ENCODE data around the gene MXD3.
"Not testable (repeated sequence)": the region's sequence is repeated elsewhere in the genome, so short reads cannot be mapped to it uniquely, and the experiment has no call there.

The MXD3 gene, protein sequence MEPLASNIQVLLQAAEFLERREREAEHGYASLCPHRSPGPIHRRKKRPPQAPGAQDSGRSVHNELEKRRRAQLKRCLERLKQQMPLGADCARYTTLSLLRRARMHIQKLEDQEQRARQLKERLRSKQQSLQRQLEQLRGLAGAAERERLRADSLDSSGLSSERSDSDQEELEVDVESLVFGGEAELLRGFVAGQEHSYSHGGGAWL

GRCh38 chr5:177311723-177312648 lies at the start of gene MXD3:
MXD3 (minus strand) TSS chr5:177311898; CDS start chr5:177311830, 68 bp downstream.
- peaks cover 4% of the 10 kb centered on the region for H3K4me1 ChIP-seq (ENCODE audit: control insufficient read depth, low read depth, low read length)
- no peak within 1 kb of the TSS for H3K27ac ChIP-seq (ENCODE audit: low read length)
- peak within 1 kb of the TSS; percentile 82 for H3K4me3 ChIP-seq (ENCODE audit: low read length)
- peak within 1 kb of the TSS; percentile 86 for H3K9ac ChIP-seq (ENCODE audit: low read length)
- no peaks in the 10 kb centered on the region for H3K9me3 ChIP-seq (ENCODE audit: control insufficient read depth, low read depth, low read length)
- H3K36me3 ChIP-seq (ENCODE audit: control insufficient read depth, low read depth, low read length), result peaks cover under 1% of the 10 kb centered on the region
- H3K27me3 ChIP-seq (ENCODE audit: control insufficient read depth, insufficient read depth, low read length), result no peaks in the 10 kb centered on the region

DNA sequence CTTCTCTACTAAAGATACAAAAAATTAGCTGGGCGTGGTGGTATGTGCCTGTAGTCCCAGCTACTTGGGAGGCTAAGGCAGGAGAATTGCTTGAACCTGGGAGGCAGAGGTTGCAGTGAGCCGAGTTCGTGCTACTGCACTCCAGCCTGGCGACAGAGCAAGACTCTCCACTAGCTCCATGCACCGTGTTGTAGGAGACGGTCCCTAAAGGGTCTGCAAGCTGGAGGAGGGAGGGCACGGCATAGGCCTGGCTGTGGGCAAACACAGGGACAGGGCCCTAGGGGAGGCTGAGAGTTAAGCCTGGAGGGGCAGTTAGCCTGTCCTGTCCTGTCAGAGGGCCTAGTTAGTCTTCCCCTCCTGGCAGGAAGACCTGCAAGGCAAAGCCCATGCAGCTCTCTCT lies 49.0 kb upstream of the MXD3 start:
- H3K4me3 ChIP-seq (ENCODE audit: low read length); H3K27ac ChIP-seq (ENCODE audit: low read length); H3K36me3 ChIP-seq (ENCODE audit: control insufficient read depth, low read depth, low read length); H3K27me3 ChIP-seq (ENCODE audit: control insufficient read depth, insufficient read depth, low read length); H3K9ac ChIP-seq (ENCODE audit: low read length); H3K9me3 ChIP-seq (ENCODE audit: control insufficient read depth, low read depth, low read length): not testable (repeated sequence)
- peaks cover 17% of the 10 kb centered on the region for H3K4me1 ChIP-seq (ENCODE audit: control insufficient read depth, low read depth, low read length)

GRCh38 chr5:177359860-177360259 lies 48.2 kb upstream of the MXD3 start:
- Histone ChIP-seq H3K36me3 (ENCODE audit: control insufficient read depth, low read depth, low read length) (no peaks in the 10 kb centered on the region), H3K27me3 (ENCODE audit: control insufficient read depth, insufficient read depth, low read length) (peaks cover 6% of the 10 kb centered on the region), H3K4me1 (ENCODE audit: control insufficient read depth, low read depth, low read length) (peaks cover 13% of the 10 kb centered on the region), H3K27ac (ENCODE audit: low read length) (no peak overlapping the region), H3K9ac (ENCODE audit: low read length) (no peak overlapping the region), H3K4me3 (ENCODE audit: low read length) (no peak overlapping the region), H3K9me3 (ENCODE audit: control insufficient read depth, low read depth, low read length) (no peaks in the 10 kb centered on the region)

- Histone ChIP-seq H3K9me3 (ENCODE audit: control insufficient read depth, low read depth, low read length) (no peaks in the 10 kb centered on the region), H3K36me3 (ENCODE audit: control insufficient read depth, low read depth, low read length) (no peaks in the 10 kb centered on the region), H3K27me3 (ENCODE audit: control insufficient read depth, insufficient read depth, low read length) (peaks cover 6% of the 10 kb centered on the region), H3K4me3 (ENCODE audit: low read length) (no peak overlapping the region), H3K9ac (ENCODE audit: low read length) (no peak overlapping the region), H3K27ac (ENCODE audit: low read length) (no peak overlapping the region), H3K4me1 (ENCODE audit: control insufficient read depth, low read depth, low read length) (peaks cover 13% of the 10 kb centered on the region)
These were observed 47.8 kb upstream of the MXD3 start for GRCh38 chr5:177359451-177359851.

DNA sequence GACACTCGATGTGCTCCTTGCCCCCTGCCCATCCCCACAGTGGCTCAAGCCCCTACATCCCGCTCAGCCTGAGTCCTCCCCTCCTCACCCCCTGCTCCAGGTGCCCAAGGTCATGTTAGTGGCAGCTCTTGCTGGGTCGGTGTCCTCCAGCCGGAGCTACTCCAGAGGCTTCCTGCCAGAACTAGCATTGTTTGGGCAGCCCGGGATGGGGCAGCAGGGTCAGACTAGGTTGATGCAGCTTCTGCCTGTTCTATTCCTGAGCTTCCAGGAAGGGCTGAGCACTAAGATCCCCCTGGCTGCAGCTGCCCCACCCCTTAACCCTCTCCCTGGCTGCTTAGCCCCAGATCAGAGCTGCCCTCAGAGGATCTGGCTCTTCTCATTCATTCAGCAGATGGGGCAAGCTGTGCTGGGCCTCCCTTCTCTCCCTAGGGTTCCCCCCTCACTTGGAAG lies 46.7 kb upstream of the MXD3 start:
- peaks cover 10% of the 10 kb centered on the region for H3K4me1 ChIP-seq (ENCODE audit: control insufficient read depth, low read depth, low read length)
- H3K27ac ChIP-seq (ENCODE audit: low read length), result no peak overlapping the region
- H3K4me3 ChIP-seq (ENCODE audit: low read length), result no peak overlapping the region
- no peak overlapping the region for H3K9ac ChIP-seq (ENCODE audit: low read length)
- H3K27me3 ChIP-seq (ENCODE audit: control insufficient read depth, insufficient read depth, low read length), result peaks cover 6% of the 10 kb centered on the region
- no peaks in the 10 kb centered on the region for H3K9me3 ChIP-seq (ENCODE audit: control insufficient read depth, low read depth, low read length)
- no peaks in the 10 kb centered on the region for H3K36me3 ChIP-seq (ENCODE audit: control insufficient read depth, low read depth, low read length)

- H3K27ac ChIP-seq (ENCODE audit: low read length), result no peak within 1 kb of the TSS
- no peaks in the 10 kb centered on the region for H3K36me3 ChIP-seq (ENCODE audit: control insufficient read depth, low read depth, low read length)
- H3K4me1 ChIP-seq (ENCODE audit: control insufficient read depth, low read depth, low read length), result peaks cover 8% of the 10 kb centered on the region
- H3K27me3 ChIP-seq (ENCODE audit: control insufficient read depth, insufficient read depth, low read length), result peaks cover 6% of the 10 kb centered on the region
- no peak within 1 kb of the TSS for H3K9ac ChIP-seq (ENCODE audit: low read length)
- no peak within 1 kb of the TSS for H3K4me3 ChIP-seq (ENCODE audit: low read length)
- no peaks in the 10 kb centered on the region for H3K9me3 ChIP-seq (ENCODE audit: control insufficient read depth, low read depth, low read length)
These were observed 46.0 kb upstream of the MXD3 start, which contains the start of gene RGS14 for GRCh38 chr5:177357459-177358351. RGS14 (plus strand) TSS chr5:177357924; CDS start chr5:177358025, 101 bp downstream.

- peaks cover 1% of the 10 kb centered on the region for H3K27me3 ChIP-seq (ENCODE audit: control insufficient read depth, insufficient read depth, low read length)
These were observed 45.4 kb upstream of the MXD3 start for GRCh38 chr5:177357146-177357458.

GRCh38 chr5:177356746-177357145 lies 45.0 kb upstream of the MXD3 start:
- no peak overlapping the region for H3K9ac ChIP-seq (ENCODE audit: low read length)
- no peaks in the 10 kb centered on the region for H3K36me3 ChIP-seq (ENCODE audit: control insufficient read depth, low read depth, low read length)
- H3K4me3 ChIP-seq (ENCODE audit: low read length), result no peak overlapping the region
- no peaks in the 10 kb centered on the region for H3K9me3 ChIP-seq (ENCODE audit: control insufficient read depth, low read depth, low read length)
- no peaks in the 10 kb centered on the region for H3K4me1 ChIP-seq (ENCODE audit: control insufficient read depth, low read depth, low read length)
- no peaks in the 10 kb centered on the region for H3K27me3 ChIP-seq (ENCODE audit: control insufficient read depth, insufficient read depth, low read length)
- H3K27ac ChIP-seq (ENCODE audit: low read length), result no peak overlapping the region

More at GRCh38 chr5:177357146-177357458, 45.4 kb upstream of the MXD3 start:
- H3K4me3 ChIP-seq (ENCODE audit: low read length), result no peak overlapping the region
- H3K9me3 ChIP-seq (ENCODE audit: control insufficient read depth, low read depth, low read length), result no peaks in the 10 kb centered on the region
- H3K9ac ChIP-seq (ENCODE audit: low read length), result no peak overlapping the region
- H3K27ac ChIP-seq (ENCODE audit: low read length), result no peak overlapping the region
- H3K36me3 ChIP-seq (ENCODE audit: control insufficient read depth, low read depth, low read length), result no peaks in the 10 kb centered on the region
- peaks cover 2% of the 10 kb centered on the region for H3K4me1 ChIP-seq (ENCODE audit: control insufficient read depth, low read depth, low read length)

- Histone ChIP-seq H3K9me3 (ENCODE audit: control insufficient read depth, low read depth, low read length) (no peaks in the 10 kb centered on the region), H3K36me3 (ENCODE audit: control insufficient read depth, low read depth, low read length) (no peaks in the 10 kb centered on the region), H3K4me3 (ENCODE audit: low read length) (no peak overlapping the region), H3K4me1 (ENCODE audit: control insufficient read depth, low read depth, low read length) (no peaks in the 10 kb centered on the region), H3K27ac (ENCODE audit: low read length) (no peak overlapping the region), H3K9ac (ENCODE audit: low read length) (no peak overlapping the region), H3K27me3 (ENCODE audit: control insufficient read depth, insufficient read depth, low read length) (no peaks in the 10 kb centered on the region)
These were observed 44.1 kb upstream of the MXD3 start for GRCh38 chr5:177355868-177356168.

DNA sequence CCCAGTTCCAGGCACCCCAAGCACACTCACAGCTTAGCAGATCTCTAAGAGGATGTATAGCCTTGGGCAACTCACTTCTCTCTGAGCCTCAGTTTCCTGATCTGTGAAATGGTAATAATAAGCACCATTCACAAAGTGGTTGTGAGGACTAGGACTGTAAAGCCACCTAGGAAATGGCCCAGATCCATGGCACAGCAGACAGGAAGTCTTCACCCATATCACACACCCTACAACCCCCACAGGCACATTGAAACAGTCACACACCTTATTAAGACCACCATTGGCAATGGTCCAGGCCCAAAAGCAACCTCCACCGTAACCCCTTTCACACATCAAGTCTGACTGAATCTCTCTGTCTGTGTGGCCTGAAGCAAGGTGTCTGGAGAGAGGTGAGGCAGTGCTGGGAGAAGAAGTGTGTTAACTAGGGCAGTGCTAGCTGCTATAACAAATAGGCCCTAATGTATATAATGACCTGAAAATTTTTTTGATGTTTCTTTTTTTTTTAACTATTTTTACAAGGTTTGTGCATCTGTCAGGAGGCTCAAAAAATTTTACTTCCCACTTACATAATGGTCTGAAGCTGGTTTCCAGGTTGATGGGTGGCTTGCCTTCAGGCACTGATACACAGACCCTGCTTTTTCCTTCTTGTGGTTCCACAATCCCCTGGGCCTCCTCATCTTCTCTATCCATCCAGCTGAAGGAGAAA lies 43.6 kb upstream of the MXD3 start:
- Histone ChIP-seq H3K4me3 (ENCODE audit: low read length) (no peak overlapping the region), H3K9ac (ENCODE audit: low read length) (no peak overlapping the region), H3K27ac (ENCODE audit: low read length) (no peak overlapping the region), H3K9me3 (ENCODE audit: control insufficient read depth, low read depth, low read length) (no peaks in the 10 kb centered on the region), H3K4me1 (ENCODE audit: control insufficient read depth, low read depth, low read length) (peaks cover 4% of the 10 kb centered on the region), H3K36me3 (ENCODE audit: control insufficient read depth, low read depth, low read length) (no peaks in the 10 kb centered on the region), H3K27me3 (ENCODE audit: control insufficient read depth, insufficient read depth, low read length) (no peaks in the 10 kb centered on the region)

DNA sequence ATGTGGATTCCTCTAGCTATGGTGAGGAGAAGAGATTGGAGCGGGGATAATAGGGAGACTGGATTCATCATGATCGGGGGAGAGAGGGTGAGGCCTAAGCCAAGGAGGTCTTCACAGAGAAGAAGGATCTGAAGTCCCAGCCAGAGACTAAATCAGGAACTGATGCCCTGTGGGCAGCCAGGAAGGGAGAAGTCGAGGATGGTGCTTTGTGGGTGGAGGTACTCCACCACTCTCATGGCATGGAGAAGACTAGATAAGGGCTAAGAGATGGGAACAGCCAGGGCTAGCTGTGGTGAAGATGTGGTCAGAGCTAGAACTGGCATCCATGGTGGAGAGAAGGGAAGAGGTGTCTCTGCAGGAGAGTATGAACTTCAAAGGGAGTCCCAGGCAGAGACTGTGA lies 43.0 kb upstream of the MXD3 start:
- Histone ChIP-seq H3K27me3 (ENCODE audit: control insufficient read depth, insufficient read depth, low read length) (no peaks in the 10 kb centered on the region), H3K4me1 (ENCODE audit: control insufficient read depth, low read depth, low read length) (peaks cover 4% of the 10 kb centered on the region), H3K9ac (ENCODE audit: low read length) (no peak overlapping the region), H3K27ac (ENCODE audit: low read length) (no peak overlapping the region), H3K4me3 (ENCODE audit: low read length) (no peak overlapping the region), H3K9me3 (ENCODE audit: control insufficient read depth, low read depth, low read length) (no peaks in the 10 kb centered on the region), H3K36me3 (ENCODE audit: control insufficient read depth, low read depth, low read length) (no peaks in the 10 kb centered on the region)
